ENCODE data around the gene LETM1.

Gene LETM1

GRCh38 chr4:1764670-1765069, 91.3 kb downstream of the LETM1 start:
- POLR2A ChIA-PET (ENCODE audit: low non-redundant PET): no interaction called here
- CTCF ChIA-PET: no interaction called here
- DNase-seq (ENCODE audit: low spot score): no peak
- H3K27ac ChIP-seq: peak overlapping the region; percentile 81
- TF ChIP-seq, protein P1, sequence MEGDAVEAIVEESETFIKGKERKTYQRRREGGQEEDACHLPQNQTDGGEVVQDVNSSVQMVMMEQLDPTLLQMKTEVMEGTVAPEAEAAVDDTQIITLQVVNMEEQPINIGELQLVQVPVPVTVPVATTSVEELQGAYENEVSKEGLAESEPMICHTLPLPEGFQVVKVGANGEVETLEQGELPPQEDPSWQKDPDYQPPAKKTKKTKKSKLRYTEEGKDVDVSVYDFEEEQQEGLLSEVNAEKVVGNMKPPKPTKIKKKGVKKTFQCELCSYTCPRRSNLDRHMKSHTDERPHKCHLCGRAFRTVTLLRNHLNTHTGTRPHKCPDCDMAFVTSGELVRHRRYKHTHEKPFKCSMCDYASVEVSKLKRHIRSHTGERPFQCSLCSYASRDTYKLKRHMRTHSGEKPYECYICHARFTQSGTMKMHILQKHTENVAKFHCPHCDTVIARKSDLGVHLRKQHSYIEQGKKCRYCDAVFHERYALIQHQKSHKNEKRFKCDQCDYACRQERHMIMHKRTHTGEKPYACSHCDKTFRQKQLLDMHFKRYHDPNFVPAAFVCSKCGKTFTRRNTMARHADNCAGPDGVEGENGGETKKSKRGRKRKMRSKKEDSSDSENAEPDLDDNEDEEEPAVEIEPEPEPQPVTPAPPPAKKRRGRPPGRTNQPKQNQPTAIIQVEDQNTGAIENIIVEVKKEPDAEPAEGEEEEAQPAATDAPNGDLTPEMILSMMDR (conservative IDR thresholded peaks at IDR 0.05; ENCODE audit: low read depth): no peak

DNA sequence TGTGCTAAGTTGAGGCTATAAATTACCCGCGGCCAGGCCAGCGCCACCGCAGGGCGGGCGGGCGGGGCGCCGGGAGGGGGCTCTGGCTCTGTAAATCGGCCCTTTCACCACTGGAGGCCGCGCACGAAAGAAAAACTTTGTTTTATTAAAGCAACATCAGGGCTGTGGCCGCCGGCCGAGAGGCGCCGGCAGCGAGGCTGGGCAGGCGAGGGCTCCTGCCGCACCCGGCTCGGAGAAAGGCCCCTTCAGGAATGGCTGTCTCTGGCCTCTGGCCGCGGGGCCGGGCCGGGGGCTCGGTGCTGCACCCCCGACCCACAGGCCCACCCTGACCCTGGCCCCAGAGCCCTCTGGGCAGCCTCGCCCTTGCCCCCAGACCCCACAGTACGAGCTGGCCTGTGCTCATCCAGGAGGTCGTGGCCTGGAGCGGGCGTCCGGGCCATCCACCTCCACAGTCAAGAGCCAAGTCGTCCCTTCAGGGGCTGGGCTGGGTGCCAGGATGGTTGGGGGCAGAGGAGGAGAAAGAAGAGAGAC, 92.3 kb downstream of the LETM1 start:
- DNase-seq (ENCODE audit: low spot score): no peak
- peak overlapping the region; percentile 81 for H3K27ac ChIP-seq
- TF ChIP-seq, protein P1 (conservative IDR thresholded peaks at IDR 0.05; ENCODE audit: low read depth): peak; percentile 16
- ChIA-PET CTCF (interaction anchor here (0.7 kb wide), 1 partner anchor 12 kb away, joined by 3 read pairs; no protein-coding TSS in a partner anchor), POLR2A (ENCODE audit: low non-redundant PET) (interaction anchor here (0.5 kb wide), 1 partner anchor 16 kb away, joined by 3 read pairs; no protein-coding TSS in a partner anchor)

DNA sequence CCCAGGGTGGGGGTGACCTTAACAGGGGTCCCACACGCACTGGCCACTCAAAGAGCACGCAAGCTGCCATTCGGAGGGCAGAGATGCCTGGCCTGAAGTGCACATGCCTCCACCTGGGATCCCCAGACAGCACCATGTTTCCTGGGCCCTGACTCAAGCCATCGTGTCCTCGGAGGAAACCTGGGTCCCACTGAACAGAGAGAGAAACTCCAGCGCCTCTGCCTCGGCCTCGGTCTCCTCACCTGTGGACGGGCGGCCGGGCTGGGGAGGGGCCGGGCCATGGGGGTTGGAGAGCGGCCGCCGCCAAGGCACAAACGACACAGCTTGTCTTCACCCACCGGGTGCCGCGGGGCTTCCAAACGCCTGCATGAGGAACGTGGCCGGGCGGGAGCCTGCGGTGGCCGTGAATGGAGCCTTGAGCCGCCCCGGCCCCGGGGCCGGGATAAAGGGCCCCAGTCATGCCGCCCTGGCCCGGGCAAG, 92.8 kb downstream of the LETM1 start:
- no peak for DNase-seq (ENCODE audit: low spot score)
- ChIA-PET POLR2A (ENCODE audit: low non-redundant PET) (interaction anchor here (0.5 kb wide), 1 partner anchor 16 kb away, joined by 3 read pairs; no protein-coding TSS in a partner anchor), CTCF (no interaction called here)
- H3K27ac ChIP-seq: peak overlapping the region; percentile 81
- TF ChIP-seq, protein P1 (conservative IDR thresholded peaks at IDR 0.05; ENCODE audit: low read depth): no peak

DNA sequence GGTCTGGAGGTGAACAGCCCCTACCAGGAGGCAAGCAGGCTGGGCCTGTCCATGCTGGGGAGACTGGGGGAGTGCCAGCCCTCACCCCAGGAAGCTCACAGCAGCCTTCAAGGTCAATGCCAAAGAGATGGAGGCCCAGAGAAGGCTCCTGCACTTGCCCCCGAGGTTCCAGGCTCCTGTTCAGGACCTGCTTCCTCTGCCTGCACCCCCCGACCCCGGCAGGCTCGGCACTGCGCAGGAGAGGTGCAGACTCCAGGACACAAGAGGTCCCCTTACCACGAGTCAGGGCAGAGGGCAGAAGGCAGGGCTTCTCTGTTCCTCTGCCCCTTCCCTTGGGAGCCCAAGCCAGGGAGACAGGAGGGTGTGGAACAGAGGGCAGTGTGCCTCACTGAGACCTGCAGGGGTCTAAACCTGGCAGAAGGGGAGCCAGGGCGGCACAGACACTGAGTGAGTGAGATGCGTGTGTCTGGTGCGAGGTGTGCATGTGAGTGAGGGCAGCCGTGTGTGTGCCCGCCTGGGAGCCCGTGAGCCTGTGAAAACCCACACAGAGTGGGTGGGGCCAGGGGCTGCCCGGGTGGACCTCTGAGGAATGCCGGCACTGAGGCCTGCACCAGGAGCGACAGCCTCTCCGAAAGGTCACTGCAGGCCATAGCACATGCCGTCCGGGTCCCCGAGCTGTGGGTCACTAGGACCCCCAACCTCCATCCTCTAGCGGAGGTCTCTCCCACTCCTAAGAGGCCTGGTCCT, 93.5 kb downstream of the LETM1 start:
- peak overlapping the region; percentile 81 for H3K27ac ChIP-seq
- TF ChIP-seq, protein P1 (conservative IDR thresholded peaks at IDR 0.05; ENCODE audit: low read depth): no peak
- CTCF ChIA-PET: no interaction called here
- POLR2A ChIA-PET (ENCODE audit: low non-redundant PET): no interaction called here
- DNase-seq (ENCODE audit: low spot score): no peak

Measured in RWPE1 (cell line).